Adrenal gland (tissue), 5 donors: ENCODE measurements around the gene LHX1.

Source experiments
- CTCF ChIP-seq, 6 experiments: fragments of 450-650 bp in 4 of 6; fragments of 200-600 bp in 2 of 6; sonication (generic) in 1 of 6; IDR thresholded peaks; 1 replicate in 5 of 6; 2 replicates in 1 of 6; pipeline versions ENCODE4 v1.5.1 to v1.8.0; 2016 to 2021; ENCODE audit warnings: antibody characterized with exemption in 6 of 6, mild to moderate bottlenecking in 2 of 6, moderate library complexity in 1 of 6
- POLR2A ChIP-seq, 2 donors: fragments of 450-650 bp; IDR thresholded peaks; one replicate each; pipeline ENCODE4 v1.6.1; 2017; ENCODE audit warnings: antibody characterized with exemption in 2 of 2, mild to moderate bottlenecking in 2 of 2, moderate library complexity in 1 of 2
- donor health status: DM: no; HTN: no; CAD: no.

GRCh38 chr17:36977568-36977967, 40.3 kb downstream of the LHX1 start:
- TF ChIP-seq CTCF (IDR thresholded peaks at IDR 0.05) (no peak), POLR2A (IDR thresholded peaks at IDR 0.05) (no peak)
